ENCODE measurements around the gene KLK13.

Gene KLK13

GRCh38 chr19:51018745-51019543 is 45.9 kb downstream of the KLK13 start:
- DNase-seq: no peak

DNA sequence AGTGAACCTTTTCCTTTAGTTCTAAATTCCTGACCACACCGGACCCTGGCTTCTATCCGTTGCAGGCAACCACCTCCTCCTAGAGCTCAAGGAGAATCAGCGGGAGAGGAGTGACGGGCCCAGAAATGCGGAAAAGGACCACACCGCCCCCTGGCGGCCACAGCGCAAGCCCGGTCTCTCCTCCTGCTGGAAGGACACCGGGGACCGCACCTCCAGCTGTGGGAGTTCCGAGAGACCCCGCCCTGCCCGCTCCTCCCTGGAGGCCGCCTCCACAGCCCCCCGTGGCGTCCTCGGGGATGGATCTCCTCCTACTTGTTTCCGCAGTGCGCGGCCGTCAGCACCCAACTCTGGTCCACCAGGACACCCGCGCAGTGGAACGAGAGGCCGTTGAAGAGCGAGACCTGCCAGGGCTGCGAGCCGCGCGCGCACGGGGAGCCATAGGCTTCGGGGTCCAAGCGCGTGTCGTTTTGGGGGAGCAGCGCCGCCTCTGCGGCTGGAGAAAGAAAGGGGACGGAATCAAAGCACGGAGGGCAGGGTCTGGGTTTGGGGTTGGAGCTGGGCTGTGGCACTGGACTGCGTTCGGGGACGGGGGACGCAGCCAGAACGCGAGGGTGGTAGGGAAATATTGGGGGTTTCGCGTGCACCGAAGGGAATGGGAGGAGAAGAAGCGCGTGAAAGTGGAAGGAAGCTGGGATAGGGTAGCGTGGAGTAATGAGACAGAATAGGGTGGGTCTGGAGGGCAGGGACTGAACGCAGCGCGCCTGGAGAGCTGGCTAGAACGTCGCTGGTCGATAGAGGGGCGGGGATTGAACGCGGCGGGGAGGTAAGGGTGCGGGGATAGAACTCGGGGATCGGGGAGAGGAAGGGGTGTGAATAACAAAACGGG is 47.9 kb downstream of the KLK13 start:
- DNase-seq: no peak

DNA sequence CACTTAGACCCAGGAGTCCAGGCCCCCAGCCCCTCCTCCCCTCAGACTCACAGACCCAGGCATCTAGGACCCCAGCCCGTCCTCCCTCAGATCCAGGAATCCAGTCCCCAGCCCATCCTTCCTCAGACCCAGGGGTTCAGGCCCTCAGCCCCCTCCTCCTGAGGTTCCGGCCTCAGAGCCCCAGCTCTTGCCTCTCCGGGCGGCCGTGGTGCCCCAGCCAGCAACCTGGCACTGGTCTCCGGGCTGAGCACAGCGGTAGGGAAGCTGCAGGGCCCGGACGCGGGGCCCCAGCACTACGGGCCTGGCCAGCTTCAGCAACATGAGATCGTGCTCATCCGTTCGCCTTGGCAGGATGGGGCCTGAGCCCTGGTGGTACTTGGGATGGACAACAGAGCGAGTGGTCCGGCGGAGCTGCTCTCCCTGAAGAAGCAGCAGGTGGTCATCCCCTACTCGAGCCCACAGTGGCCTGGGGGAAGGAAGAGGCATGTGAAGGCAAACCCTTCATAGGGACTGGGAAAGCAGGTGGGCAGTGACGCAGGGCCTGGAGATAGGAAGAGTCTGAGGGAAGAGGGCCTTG is 49.1 kb downstream of the KLK13 start:
- no peak for DNase-seq

DNA sequence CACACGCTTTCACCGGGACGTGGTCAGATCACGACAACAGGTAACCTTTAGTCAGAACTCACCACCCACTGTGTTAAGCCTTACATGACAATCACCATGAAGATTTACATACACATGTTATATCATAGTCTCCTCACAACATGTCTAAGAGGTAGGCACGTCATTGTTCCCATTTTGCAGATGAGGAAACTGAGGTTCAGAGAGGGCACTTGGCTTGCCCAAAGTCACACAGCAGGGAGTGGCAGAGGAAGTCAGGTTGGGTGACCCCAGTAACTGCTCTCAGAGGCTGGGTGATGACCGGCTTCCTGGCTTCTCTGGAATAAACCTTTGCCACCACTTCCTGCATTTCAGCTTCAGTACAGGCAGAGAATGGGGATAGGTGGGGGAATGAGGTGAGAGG is 50.6 kb downstream of the KLK13 start:
- DNase-seq: no peak

DNA sequence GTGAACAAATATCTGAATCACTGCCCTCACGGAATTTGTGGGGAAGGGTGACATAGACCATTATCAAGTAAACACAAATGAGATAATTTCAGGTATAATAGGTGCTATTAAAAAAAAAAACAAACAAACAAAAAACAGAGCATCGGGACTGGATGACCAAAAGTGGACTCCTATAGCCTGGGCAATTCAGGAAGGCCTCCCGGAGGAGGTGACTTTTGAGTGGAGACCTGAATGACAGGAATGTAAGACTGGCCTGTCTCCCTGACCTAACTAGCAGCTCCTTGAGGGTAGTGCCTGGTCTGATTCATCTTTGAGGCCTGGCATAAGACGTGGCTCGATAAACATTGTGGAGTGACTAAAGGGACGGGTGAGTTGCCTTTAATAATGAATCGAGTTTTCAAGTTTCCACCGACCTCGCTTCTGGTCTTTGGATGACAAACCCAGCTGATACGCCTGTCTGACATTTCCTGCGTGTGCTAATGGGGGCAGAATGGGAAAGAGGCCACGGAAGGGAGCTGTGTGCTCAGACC is 52.2 kb downstream of the KLK13 start:
- no peak for DNase-seq

DNA sequence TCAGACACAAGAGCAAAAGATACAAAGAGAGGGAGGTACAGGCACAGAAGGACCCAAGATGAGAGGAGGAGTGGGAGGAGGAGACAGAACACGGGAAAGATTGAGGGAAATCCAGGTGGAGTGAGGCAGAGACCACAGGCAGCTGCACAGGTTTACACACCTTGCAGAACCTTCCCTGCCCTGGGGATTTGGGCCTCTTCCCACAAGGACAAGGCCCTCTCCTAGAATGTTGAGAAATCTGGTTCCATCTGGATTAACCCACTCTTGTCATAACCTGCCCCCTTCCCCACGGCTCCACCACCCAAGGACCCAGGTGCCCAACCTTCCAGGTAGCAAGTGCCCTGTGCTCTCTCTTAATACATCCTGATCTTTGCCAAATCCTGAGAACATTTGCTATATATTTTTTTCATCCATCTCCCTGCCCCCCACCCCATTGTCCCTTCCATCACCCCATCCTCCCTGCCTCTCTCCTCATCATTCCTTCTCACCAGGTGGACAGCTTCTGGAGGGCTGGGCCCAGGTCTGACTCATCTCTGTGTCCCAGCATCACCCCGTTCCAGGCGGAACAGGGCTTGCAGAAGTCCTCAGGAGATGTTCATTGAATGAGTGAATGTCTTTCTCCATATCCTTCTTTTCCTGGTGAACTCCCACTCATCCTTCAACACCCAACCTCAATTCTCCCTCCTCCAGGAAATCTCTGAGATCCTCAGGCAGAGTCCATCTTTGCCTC is 54.7 kb downstream of the KLK13 start:
- no peak for DNase-seq

- DNase-seq: no peak
Measured at GRCh38 chr19:51009061-51009891, 55.6 kb downstream of the KLK13 start.

GRCh38 chr19:51007488-51007887 is 57.4 kb downstream of the KLK13 start:
- DNase-seq: no peak

GRCh38 chr19:51006406-51006805 is 58.5 kb downstream of the KLK13 start:
- no peak for DNase-seq

Data from NCI-H510A (cell line).